K562 (cell line): ENCODE results near the gene LRRC4B. TPM values are rescaled to one million over a fixed set of nuclear protein-coding genes. Genes with fewer than 3 reads are reported as not detected.

Experiments
- ATAC-seq: fragments of 200-7000 bp; cut with Tn5 transposase; 3 replicates; pipeline ENCODE4 v1.9.1; 2020; ENCODE audit warnings: moderate library complexity
- BruUV-seq: library from RNA; stranded (reverse); fragments of 400-500 nt; replicated peaks from 2 replicates; lab custom pipeline; 2021; lab: Mats Ljungman, UMichigan
- CTCF ChIA-PET: fragments of 300-600 bp; formaldehyde crosslinking; extraction: SDS; loops from one replicate; lab custom pipeline; 2021; ENCODE audit warnings: low intra/inter-chr PET ratio; lab: Yijun Ruan, JAX
- POLR2A ChIA-PET: fragments of 300-600, 350-650 bp; sonication (Branson Sonifier 250); formaldehyde crosslinking; extraction: SDS; loops from one replicate; lab custom pipeline; 2021; ENCODE audit warnings: antibody characterized with exemption, inconsistent platforms; lab: Yijun Ruan, JAX
- DNase-seq, 4 experiments: peaks; one replicate each; pipeline versions ENCODE4 v3.0.0 to v3.0.0-alpha.2; 2011 to 2018; ENCODE audit warnings: low spot score in 3 of 4, mixed read lengths in 3 of 4; ENCODE audit errors: extremely low read depth in 1 of 4
- FAIRE-seq: peaks from 2 replicates; lab custom pipeline; 2011; peaks lifted over from hg19 to GRCh38; lab: Jason Lieb, UNC
- H2AFZ ChIP-seq: 2 replicates; pipeline ENCODE4 v1.6.0; 2011; ENCODE audit warnings: low read depth, low read length, control low read depth, inconsistent platforms
- H3K27ac ChIP-seq: fragments of 200-600 bp; 3 replicates; pipeline ENCODE4 v1.8.0; 2011; ENCODE audit warnings: low read depth, mild to moderate bottlenecking, control low read depth, inconsistent platforms, low read length, moderate library complexity, mixed read lengths; ENCODE audit errors: extremely low read depth
- H3K27me3 ChIP-seq, 2 experiments: fragments of 300-600 bp in 1 of 2; 2 replicates in 1 of 2; 3 replicates in 1 of 2; pipeline versions ENCODE4 v1.6.0 to v1.8.0; 2011; ENCODE audit warnings: inconsistent platforms in 2 of 2, low read length in 2 of 2, mild to moderate bottlenecking in 1 of 2, mixed read lengths in 1 of 2, moderate library complexity in 1 of 2; ENCODE audit not compliant: control insufficient read depth in 2 of 2, insufficient read depth in 2 of 2
- H3K36me3 ChIP-seq: fragments of 300-600 bp; 3 replicates; pipeline ENCODE4 v1.8.0; 2011; ENCODE audit warnings: mild to moderate bottlenecking, low read length, inconsistent platforms; ENCODE audit not compliant: control insufficient read depth, insufficient read depth
- H3K4me1 ChIP-seq, 2 experiments: fragments of 200-600 bp in 1 of 2; replicated peaks in 1 of 2; 2 replicates in 1 of 2; 3 replicates in 1 of 2; pipeline versions ENCODE4 v1.5.1 to v1.8.0; 2011; ENCODE audit warnings: inconsistent platforms in 2 of 2, low read length in 2 of 2, mild to moderate bottlenecking in 1 of 2, mixed read lengths in 1 of 2, moderate library complexity in 1 of 2; ENCODE audit not compliant: control insufficient read depth in 2 of 2, insufficient read depth in 2 of 2
- H3K4me2 ChIP-seq: 2 replicates; pipeline ENCODE4 v1.6.1; 2011; ENCODE audit warnings: low read length, control low read depth, inconsistent platforms, mixed read lengths; ENCODE audit not compliant: insufficient read depth
- H3K4me3 ChIP-seq: fragments of 200-600 bp; sonication (generic), shearing (Covaris generic); 2 replicates; pipeline ENCODE4 v1.5.1; 2016; ENCODE audit warnings: control low read depth, inconsistent platforms
- H3K79me2 ChIP-seq: fragments of 200-600 bp; 3 replicates; pipeline ENCODE4 v1.8.0; 2011; ENCODE audit warnings: low read length, inconsistent platforms; ENCODE audit not compliant: control insufficient read depth, insufficient read depth
- H3K9ac ChIP-seq, 2 experiments: 2 replicates each; pipeline versions ENCODE4 v1.6.0 to v1.6.1; 2011; ENCODE audit warnings: low read depth in 2 of 2, low read length in 2 of 2, control low read depth in 1 of 2, inconsistent platforms in 1 of 2, mild to moderate bottlenecking in 1 of 2, mixed read lengths in 1 of 2; ENCODE audit not compliant: insufficient read depth in 1 of 2
- H3K9me1 ChIP-seq: one replicate; pipeline ENCODE4 v1.6.0; 2011; ENCODE audit warnings: inconsistent platforms, mild to moderate bottlenecking, low read length, moderate library complexity; ENCODE audit not compliant: control insufficient read depth, insufficient read depth
- H3K9me3 ChIP-seq: replicated peaks from 2 replicates; pipeline ENCODE4 v1.5.1; 2011; ENCODE audit warnings: low read depth, low read length, inconsistent platforms; ENCODE audit not compliant: control insufficient read depth, insufficient read depth
- H4K20me1 ChIP-seq: replicated peaks from 2 replicates; pipeline ENCODE4 v1.6.1; 2011; ENCODE audit warnings: low read length, inconsistent platforms, mixed read lengths; ENCODE audit not compliant: control insufficient read depth, insufficient read depth
- FOXJ3 ChIP-seq: sonication (generic); formaldehyde crosslinking; IDR thresholded peaks from 2 replicates; pipeline ENCODE4 v1.4.0; 2020; ENCODE audit warnings: mild to moderate bottlenecking, missing genetic modification reagents
- GTF2F1 ChIP-seq: IDR thresholded peaks from 2 replicates; pipeline ENCODE4 v1.6.1; 2011; ENCODE audit warnings: low read depth, low read length, improper control_type of control experiment
- NBN ChIP-seq: fragments of 450-650 bp; IDR thresholded peaks from 2 replicates; pipeline ENCODE4 v1.6.1; 2016; ENCODE audit warnings: low read depth, mild to moderate bottlenecking
- RBM25 ChIP-seq: fragments of 200-400 bp; formaldehyde crosslinking; IDR thresholded peaks from 2 replicates; pipeline ENCODE4 v1.6.1; 2018; ENCODE audit warnings: low read length, low read depth, moderate library complexity; ENCODE audit not compliant: severe bottlenecking
- TBP ChIP-seq: optimal IDR thresholded peaks from 2 replicates; pipeline ENCODE3; 2011; ENCODE audit warnings: low read depth, low read length, improper control_type of control experiment
- YBX1 ChIP-seq: fragments of 450-650 bp; IDR thresholded peaks from 2 replicates; pipeline ENCODE4 v1.7.1; 2016; ENCODE audit warnings: mild to moderate bottlenecking
- ZNF384 ChIP-seq: IDR thresholded peaks from 2 replicates; pipeline ENCODE4 v1.6.1; 2012; ENCODE audit warnings: low read depth, low read length, improper control_type of control experiment
- ZNF561 ChIP-seq: fragments of 450-650 bp; formaldehyde crosslinking; conservative IDR thresholded peaks from 2 replicates; pipeline ENCODE4 v1.4.0; 2020; ENCODE audit warnings: mild to moderate bottlenecking, moderate library complexity
- WGBS: fragments of 100-300 bp; shearing (Covaris generic); methylation state at CpG from one replicate; pipeline ENCODE4 v1.1.6; 2016; ENCODE audit warnings: low coverage, mixed read lengths; ENCODE audit not compliant: insufficient coverage; ENCODE audit errors: missing lambda C conversion rate; 5-methylcytosine and 5-hydroxymethylcytosine counted together
- in situ Hi-C: fragments of 300-500 bp; cut with MboI; formaldehyde crosslinking; loops from 4 replicates; pipeline ENCODE4 v1.15.0; 2018; ENCODE audit warnings: inconsistent platforms, mixed read lengths
- intact Hi-C: fragments of 100-400 bp; cut with micrococcal nuclease; formaldehyde crosslinking; loops from 2 replicates; pipeline ENCODE4 v1.14.2; 2022
- polyA plus RNA-seq, 8 experiments: library from polyadenylated mRNA; depleted of rRNA in 4 of 8; stranded (reverse) in 5 of 8; unstranded in 3 of 8; fragments of >200 nt; fragmentation: Nextera tagmentation in 2 of 8; fragmentation: Illumina TruSeq in 1 of 8; extraction: Ambion mirVana in 2 of 8; extraction: Trizol in 1 of 8; gene quantifications; 2 replicates each; pipeline versions ENCODE4 v1.2.1 to v1.2.3, GENCODE V29; 2011 to 2014; ENCODE audit warnings: inconsistent platforms in 1 of 8, missing spikeins in 1 of 8
- total RNA-seq, 7 experiments: library from RNA; depleted of rRNA in 6 of 7; stranded (reverse); fragments of >200 nt in 6 of 7; fragmentation: Illumina TruSeq in 2 of 7; extraction: Trizol in 2 of 7; gene quantifications; 2 replicates each; pipeline versions ENCODE4 v1.2.1 to v1.2.3, GENCODE V29; 2011 to 2021; ENCODE audit warnings: low replicate concordance in 1 of 7
- TF ChIP-seq, protein P1 (sequence below): sonication (generic); formaldehyde crosslinking; IDR thresholded peaks from 2 replicates; pipeline ENCODE4 v1.8.0; 2023; ENCODE audit warnings: mild to moderate bottlenecking, missing genetic modification reagents
- TF ChIP-seq, protein P2 (sequence below): IDR thresholded peaks from 3 replicates; pipeline ENCODE4 v1.6.1; 2011; ENCODE audit warnings: borderline replicate concordance, mild to moderate bottlenecking; ENCODE audit not compliant: insufficient read length, insufficient read depth
- TF ChIP-seq, protein P3 (sequence below): IDR thresholded peaks from 2 replicates; pipeline ENCODE4 v1.6.1; 2012; ENCODE audit warnings: low read depth, low read length, improper control_type of control experiment, borderline replicate concordance
- TF ChIP-seq, protein P4 (sequence below): fragments of 450-650 bp; formaldehyde crosslinking; IDR thresholded peaks from 2 replicates; pipeline ENCODE4 v1.4.0; 2020; ENCODE audit warnings: mild to moderate bottlenecking

Gene LRRC4B
- total and polyA plus RNA-seq, 9 of the 15 experiments (the other 6 are each of a cell fraction or from before 2014, with no cell fraction given), result 0.18 to 9.6 (median 2.9) TPM; not detected in 2

DNA sequence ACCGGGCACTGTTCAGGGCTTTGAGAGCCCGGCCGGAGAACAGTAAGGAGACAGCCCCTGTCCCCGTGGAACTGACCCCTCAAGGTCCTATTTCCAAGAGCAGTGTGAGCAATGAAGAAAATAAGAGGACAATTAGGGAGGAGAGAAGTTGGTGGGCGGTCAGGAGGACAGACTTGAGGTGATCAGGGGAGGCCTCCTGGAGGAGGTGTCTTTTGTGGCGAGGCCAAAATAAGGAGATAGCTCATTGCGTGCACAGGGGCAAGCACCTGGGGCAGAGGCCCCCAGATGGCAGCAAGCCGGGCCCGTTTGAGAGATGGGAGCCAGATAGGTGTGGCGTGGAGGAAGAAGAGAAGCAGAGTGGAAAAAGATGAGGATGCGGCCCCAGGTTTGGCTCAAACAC, 2.8 kb upstream of the LRRC4B start (continued):
- TF ChIP-seq RBM25, result peak; percentile 38
- TF ChIP-seq ZNF561 (CRISPR knock-in tag), result no peak

DNA sequence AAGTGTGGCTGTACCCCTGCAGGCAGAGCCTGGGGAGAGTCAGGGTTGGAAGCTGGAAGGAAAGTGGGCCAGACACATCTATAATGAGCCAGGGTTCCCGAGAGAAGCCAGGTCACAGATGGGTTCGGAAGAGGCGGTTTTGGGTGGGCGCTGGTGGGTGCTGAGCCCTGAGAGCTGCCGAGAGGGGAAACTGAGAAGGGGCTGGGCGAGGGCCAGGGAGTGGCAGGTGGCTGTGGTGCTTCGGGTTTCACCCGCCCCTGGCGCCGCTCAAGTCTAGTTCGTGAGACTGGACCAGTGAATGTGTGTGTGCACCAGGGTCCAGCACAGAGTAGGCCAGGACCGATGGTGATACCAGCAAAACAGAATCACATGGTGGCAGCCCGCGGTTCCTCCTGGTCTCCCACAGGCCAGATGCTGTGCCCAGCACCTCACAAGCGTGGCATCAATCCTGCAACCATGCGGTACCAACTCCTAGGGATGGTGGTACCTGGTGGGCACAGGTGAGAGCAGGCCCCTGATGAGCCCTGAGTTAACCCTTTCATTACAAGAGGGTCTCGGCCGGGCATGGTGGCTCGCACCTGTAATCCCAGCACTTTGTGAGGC, 1.8 kb upstream of the LRRC4B start:
- BruUV-seq, result no TSS peak
- Histone ChIP-seq H3K9me1 (no peaks in the 10 kb centered on the region), H3K36me3 (no peaks in the 10 kb centered on the region), H2AFZ (no peak overlapping the region), H3K27ac (no peak overlapping the region), H3K27me3 (peaks cover 0 to 9% of the 10 kb centered on the region in 2 experiments; a peak in 2 of 5 replicates), H3K79me2 (no peaks in the 10 kb centered on the region), H3K9ac (no peak overlapping the region), H3K4me2 (no peak overlapping the region), H4K20me1 (no peaks in the 10 kb centered on the region), H3K9me3 (no peaks in the 10 kb centered on the region), H3K4me1 (peaks cover 14 to 29% of the 10 kb centered on the region in 2 experiments), H3K4me3 (no peak overlapping the region)
- DNase-seq (no peak), ATAC-seq (no peak), FAIRE-seq (no peak)
- intact Hi-C loops, result no loop called here
- POLR2A ChIA-PET, result no interaction called here
- CTCF ChIA-PET, result no interaction called here
- WGBS, result 86% methylated on average over 13 of the region's 19 CpGs
- in situ Hi-C loops, result no loop called here
- TF ChIP-seq, protein P1, sequence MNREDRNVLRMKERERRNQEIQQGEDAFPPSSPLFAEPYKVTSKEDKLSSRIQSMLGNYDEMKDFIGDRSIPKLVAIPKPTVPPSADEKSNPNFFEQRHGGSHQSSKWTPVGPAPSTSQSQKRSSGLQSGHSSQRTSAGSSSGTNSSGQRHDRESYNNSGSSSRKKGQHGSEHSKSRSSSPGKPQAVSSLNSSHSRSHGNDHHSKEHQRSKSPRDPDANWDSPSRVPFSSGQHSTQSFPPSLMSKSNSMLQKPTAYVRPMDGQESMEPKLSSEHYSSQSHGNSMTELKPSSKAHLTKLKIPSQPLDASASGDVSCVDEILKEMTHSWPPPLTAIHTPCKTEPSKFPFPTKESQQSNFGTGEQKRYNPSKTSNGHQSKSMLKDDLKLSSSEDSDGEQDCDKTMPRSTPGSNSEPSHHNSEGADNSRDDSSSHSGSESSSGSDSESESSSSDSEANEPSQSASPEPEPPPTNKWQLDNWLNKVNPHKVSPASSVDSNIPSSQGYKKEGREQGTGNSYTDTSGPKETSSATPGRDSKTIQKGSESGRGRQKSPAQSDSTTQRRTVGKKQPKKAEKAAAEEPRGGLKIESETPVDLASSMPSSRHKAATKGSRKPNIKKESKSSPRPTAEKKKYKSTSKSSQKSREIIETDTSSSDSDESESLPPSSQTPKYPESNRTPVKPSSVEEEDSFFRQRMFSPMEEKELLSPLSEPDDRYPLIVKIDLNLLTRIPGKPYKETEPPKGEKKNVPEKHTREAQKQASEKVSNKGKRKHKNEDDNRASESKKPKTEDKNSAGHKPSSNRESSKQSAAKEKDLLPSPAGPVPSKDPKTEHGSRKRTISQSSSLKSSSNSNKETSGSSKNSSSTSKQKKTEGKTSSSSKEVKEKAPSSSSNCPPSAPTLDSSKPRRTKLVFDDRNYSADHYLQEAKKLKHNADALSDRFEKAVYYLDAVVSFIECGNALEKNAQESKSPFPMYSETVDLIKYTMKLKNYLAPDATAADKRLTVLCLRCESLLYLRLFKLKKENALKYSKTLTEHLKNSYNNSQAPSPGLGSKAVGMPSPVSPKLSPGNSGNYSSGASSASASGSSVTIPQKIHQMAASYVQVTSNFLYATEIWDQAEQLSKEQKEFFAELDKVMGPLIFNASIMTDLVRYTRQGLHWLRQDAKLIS (CRISPR knock-in tag), result no peak
- TF ChIP-seq, protein P2, sequence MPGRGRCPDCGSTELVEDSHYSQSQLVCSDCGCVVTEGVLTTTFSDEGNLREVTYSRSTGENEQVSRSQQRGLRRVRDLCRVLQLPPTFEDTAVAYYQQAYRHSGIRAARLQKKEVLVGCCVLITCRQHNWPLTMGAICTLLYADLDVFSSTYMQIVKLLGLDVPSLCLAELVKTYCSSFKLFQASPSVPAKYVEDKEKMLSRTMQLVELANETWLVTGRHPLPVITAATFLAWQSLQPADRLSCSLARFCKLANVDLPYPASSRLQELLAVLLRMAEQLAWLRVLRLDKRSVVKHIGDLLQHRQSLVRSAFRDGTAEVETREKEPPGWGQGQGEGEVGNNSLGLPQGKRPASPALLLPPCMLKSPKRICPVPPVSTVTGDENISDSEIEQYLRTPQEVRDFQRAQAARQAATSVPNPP, result no peak
- TF ChIP-seq ZNF384 (no peak), YBX1 (no peak), NBN (no peak), GTF2F1 (no peak), FOXJ3 (no peak), TBP (no peak)
- TF ChIP-seq, protein P3, sequence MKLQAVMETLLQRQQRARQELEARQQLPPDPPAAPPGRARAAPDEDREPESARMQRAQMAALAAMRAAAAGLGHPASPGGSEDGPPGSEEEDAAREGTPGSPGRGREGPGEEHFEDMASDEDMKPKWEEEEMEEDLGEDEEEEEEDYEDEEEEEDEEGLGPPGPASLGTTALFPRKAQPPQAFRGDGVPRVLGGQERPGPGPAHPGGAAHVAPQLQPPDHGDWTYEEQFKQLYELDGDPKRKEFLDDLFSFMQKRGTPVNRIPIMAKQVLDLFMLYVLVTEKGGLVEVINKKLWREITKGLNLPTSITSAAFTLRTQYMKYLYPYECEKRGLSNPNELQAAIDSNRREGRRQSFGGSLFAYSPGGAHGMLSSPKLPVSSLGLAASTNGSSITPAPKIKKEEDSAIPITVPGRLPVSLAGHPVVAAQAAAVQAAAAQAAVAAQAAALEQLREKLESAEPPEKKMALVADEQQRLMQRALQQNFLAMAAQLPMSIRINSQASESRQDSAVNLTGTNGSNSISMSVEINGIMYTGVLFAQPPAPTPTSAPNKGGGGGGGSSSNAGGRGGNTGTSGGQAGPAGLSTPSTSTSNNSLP, result no peak
- TF ChIP-seq, protein P4, sequence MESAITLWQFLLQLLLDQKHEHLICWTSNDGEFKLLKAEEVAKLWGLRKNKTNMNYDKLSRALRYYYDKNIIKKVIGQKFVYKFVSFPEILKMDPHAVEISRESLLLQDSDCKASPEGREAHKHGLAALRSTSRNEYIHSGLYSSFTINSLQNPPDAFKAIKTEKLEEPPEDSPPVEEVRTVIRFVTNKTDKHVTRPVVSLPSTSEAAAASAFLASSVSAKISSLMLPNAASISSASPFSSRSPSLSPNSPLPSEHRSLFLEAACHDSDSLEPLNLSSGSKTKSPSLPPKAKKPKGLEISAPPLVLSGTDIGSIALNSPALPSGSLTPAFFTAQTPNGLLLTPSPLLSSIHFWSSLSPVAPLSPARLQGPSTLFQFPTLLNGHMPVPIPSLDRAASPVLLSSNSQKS, result no peak
